GM13977 (cell line): ENCODE results near the gene EPN3.

Source experiments
- DNase-seq: peaks from one replicate; pipeline ENCODE4 v3.0.0; 2012; ENCODE audit warnings: low spot score
- CTCF ChIP-seq: IDR thresholded peaks from 2 replicates; pipeline ENCODE4 v1.5.1; 2012; ENCODE audit warnings: mild to moderate bottlenecking, control low read depth; ENCODE audit not compliant: insufficient read depth; ENCODE audit errors: extremely low read depth, missing control alignments
- in situ Hi-C: fragments of 300-500 bp; cut with MboI; formaldehyde crosslinking; loops from one replicate; pipeline ENCODE4 v1.12.0; 2022; ENCODE audit warnings: low sequenced_read_pairs, low pct_unique_long_range_greater_than_20kb, mixed read lengths, inconsistent platforms; ENCODE audit not compliant: unreplicated experiment

Gene EPN3

GRCh38 chr17:50533185-50533584, 650 bp downstream of the EPN3 start:
- in situ Hi-C loops: no loop called here
- no peak for DNase-seq
- no peak for TF ChIP-seq CTCF

- DNase-seq: no peak
Observed at GRCh38 chr17:50533720-50534148, 1.2 kb downstream of the EPN3 start.

GRCh38 chr17:50534222-50534978, 1.9 kb downstream of the EPN3 start:
- in situ Hi-C loops: no loop called here
- no peak for TF ChIP-seq CTCF
- DNase-seq: no peak

More at GRCh38 chr17:50533720-50534148, 1.2 kb downstream of the EPN3 start:
- in situ Hi-C loops: no loop called here
- no peak for TF ChIP-seq CTCF

GRCh38 chr17:50534979-50535326, 2.4 kb downstream of the EPN3 start:
- in situ Hi-C loops: no loop called here
- DNase-seq: no peak
- TF ChIP-seq CTCF: no peak

GRCh38 chr17:50535407-50535806, 2.9 kb downstream of the EPN3 start:
- in situ Hi-C loops: no loop called here
- DNase-seq: no peak
- no peak for TF ChIP-seq CTCF

GRCh38 chr17:50536683-50537646, 4.4 kb downstream of the EPN3 start:
- DNase-seq: no peak
- no peak for TF ChIP-seq CTCF
- in situ Hi-C loops: no loop called here
